Psoas muscle (tissue), 8 donors: ENCODE measurements around the gene HOXA4. TPM values are rescaled to one million over a fixed set of nuclear protein-coding genes. Genes with fewer than 3 reads are reported as not detected.

Experiments used
- ATAC-seq, 4 donors: fragments of 200-7000 bp; cut with Tn5 transposase; one replicate each; pipeline ENCODE4 v1.9.1; 2020; ENCODE audit warnings: moderate library complexity in 3 of 4, mild to moderate bottlenecking in 2 of 4
- DNase-seq, 2 donors: peaks; one replicate each; pipeline ENCODE4 v3.0.0-alpha.2; 2020
- H3K27ac ChIP-seq: fragments of 200-600 bp; one replicate; pipeline ENCODE4 v1.8.0; 2022
- H3K27me3 ChIP-seq, 3 donors: fragments of 200-600 bp in 1 of 3; one replicate each; pipeline versions ENCODE4 v1.6.1 to v1.8.0; 2013 to 2022; ENCODE audit warnings: low read length in 2 of 3, mild to moderate bottlenecking in 2 of 3, moderate library complexity in 1 of 3; ENCODE audit not compliant: insufficient read depth in 3 of 3
- H3K36me3 ChIP-seq, 2 donors: fragments of 200-600 bp in 1 of 2; one replicate each; pipeline versions ENCODE4 v1.6.1 to v1.8.0; 2013 to 2022; ENCODE audit warnings: low read depth in 1 of 2, mild to moderate bottlenecking in 1 of 2, moderate library complexity in 1 of 2; ENCODE audit not compliant: insufficient read depth in 1 of 2
- H3K4me1 ChIP-seq: fragments of 200-600 bp; one replicate; pipeline ENCODE4 v1.8.0; 2022
- H3K4me3 ChIP-seq: fragments of 200-600 bp; one replicate; pipeline ENCODE4 v1.8.0; 2022; ENCODE audit warnings: mild to moderate bottlenecking
- H3K9me3 ChIP-seq: fragments of 200-600 bp; one replicate; pipeline ENCODE4 v1.8.0; 2022
- CTCF ChIP-seq: fragments of 200-600 bp; IDR thresholded peaks from one replicate; pipeline ENCODE4 v1.8.0; 2022; ENCODE audit warnings: antibody characterized with exemption
- WGBS, 3 donors: extraction: QIAGEN DNeasy Blood & Tissue Kit; methylation state at CpG; one replicate each; pipeline versions ENCODE4 v1.1.6 to v1.1.7; 2013; 5-methylcytosine and 5-hydroxymethylcytosine counted together
- intact Hi-C, 2 donors: fragments of 100-400 bp; cut with DNase I; formaldehyde crosslinking; loops; one replicate each; pipeline versions ENCODE4 v1.11.0 to v1.14.2; 2022
- polyA plus RNA-seq, 3 donors: library from polyadenylated mRNA; stranded (reverse); fragments of 200-250 nt; gene quantifications; one replicate each; pipeline ENCODE4 v1.2.3, GENCODE V29; 2013
- total RNA-seq, 4 donors: library from RNA; stranded (reverse); fragmentation: NEBNext Ultra II Directional in 2 of 4; extraction: Animal tissue kit (Norgen Biotek cat#: 25700) in 2 of 4; gene quantifications; one replicate each; pipeline versions ENCODE4 v1.2.1 to v1.2.4, GENCODE V29; 2021 to 2023
- donor health status: healthy with polysubstance abuse.
- donor health status: DM: no; HTN: no; CAD: no; lungs with moderate emphysema.
- donor health status: Bipolar disorder and iron deficiency.
- donor health status: healthy.
- donor health status: DM: yes; HTN: yes; CAD: no.
- donor health status: DM: no; HTN: no; CAD: no.
- donor health status: DM: no; HTN: no; CAD: no.
- donor health status: DM: yes; HTN: yes; CAD: no.

The HOXA4 gene
- total and polyA plus RNA-seq, 7 donors: 6.8 to 20.8 (median 10.1) TPM

DNA sequence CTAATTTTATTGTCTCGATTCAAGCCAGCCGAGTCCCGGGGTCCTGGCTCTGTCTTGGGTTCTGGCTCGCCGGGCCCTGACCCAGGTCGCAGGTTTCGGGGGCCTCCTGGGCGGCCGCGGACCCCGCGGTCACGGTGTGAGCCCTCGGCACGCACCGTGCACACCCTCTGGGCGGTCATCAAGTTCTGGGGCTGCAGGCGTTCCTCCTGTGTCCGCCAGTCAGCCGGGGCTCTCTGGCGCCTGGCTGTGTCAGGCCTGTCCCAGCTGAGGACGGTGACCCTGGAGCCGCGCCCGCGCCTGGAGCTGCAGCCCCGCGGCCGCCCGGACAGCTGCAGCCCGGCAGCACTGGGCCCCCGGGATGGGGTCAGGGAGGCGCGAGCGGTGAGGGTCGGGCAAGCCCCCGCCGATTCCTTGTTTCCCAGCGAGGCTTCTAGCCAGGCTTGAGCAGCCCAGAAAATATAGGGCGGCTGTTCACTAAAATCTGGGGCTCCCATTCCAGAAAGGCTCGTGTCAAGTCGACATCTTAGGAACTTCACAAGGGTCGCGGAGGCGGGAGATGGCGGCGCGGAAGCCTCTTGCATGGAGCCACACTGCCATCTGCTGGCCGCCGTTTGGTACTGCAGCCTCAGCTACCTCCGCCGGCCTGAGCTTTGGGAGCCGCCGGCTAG lies 30.1 kb upstream of the HOXA4 start:
- Histone ChIP-seq H3K27me3 (no peaks in the 10 kb centered on the region), H3K4me3 (peak overlapping the region; percentile 79), H3K4me1 (peaks cover 19% of the 10 kb centered on the region), H3K9me3 (no peaks in the 10 kb centered on the region), H3K36me3 (no peaks in the 10 kb centered on the region), H3K27ac (peak overlapping the region; percentile 86)
- peak; percentile 83 to 93 for DNase-seq
- 1 to 2% (median 1%) methylated on average over 45 to 54 of the region's 54 CpGs for WGBS, 3 donors
- intact Hi-C loops: loop anchor here (2.0 to 10.0 kb wide), 9 partner anchors 308 to 1596 kb away; partner anchors contain the start of genes CBX3 (in 1 of the 2) and HNRNPA2B1 (in 1 of the 2)
- TF ChIP-seq CTCF: peak; percentile 100
- ATAC-seq: peak; percentile 64 to 77 (median 70)

GRCh38 chr7:27160145-27160545 lies 29.6 kb upstream of the HOXA4 start:
- Histone ChIP-seq H3K4me3 (peak overlapping the region; percentile 79), H3K4me1 (peaks cover 24% of the 10 kb centered on the region), H3K36me3 (no peaks in the 10 kb centered on the region), H3K27ac (peak overlapping the region; percentile 86), H3K9me3 (no peaks in the 10 kb centered on the region), H3K27me3 (no peaks in the 10 kb centered on the region)
- DNase-seq: peak in 1 of 2 donors; percentile 71
- no peak for TF ChIP-seq CTCF
- no peak for ATAC-seq
- WGBS, 3 donors: 57 to 62% (median 61%) methylated on average over 23 of the region's 23 CpGs
- intact Hi-C loops: loop anchor here (2.0 to 10.0 kb wide), 9 partner anchors 307 to 1595 kb away; partner anchors contain the start of genes CBX3 (in 1 of the 2) and HNRNPA2B1 (in 1 of the 2)

GRCh38 chr7:27159266-27160144 lies 28.9 kb upstream of the HOXA4 start:
- Histone ChIP-seq H3K9me3 (no peaks in the 10 kb centered on the region), H3K36me3 (no peaks in the 10 kb centered on the region), H3K27ac (peak overlapping the region; percentile 86), H3K27me3 (no peaks in the 10 kb centered on the region), H3K4me1 (peaks cover 25% of the 10 kb centered on the region), H3K4me3 (peak overlapping the region; percentile 79)
- peak in 1 of 2 donors; percentile 26 for DNase-seq
- WGBS, 3 donors: 82 to 85% (median 84%) methylated on average over 27 of the region's 27 CpGs
- no peak for TF ChIP-seq CTCF
- intact Hi-C loops: loop anchor here (2.0 to 10.0 kb wide), 11 partner anchors 307 to 1595 kb away; partner anchors contain the start of genes CBX3 (in 2 of the 2) and HNRNPA2B1 (in 2 of the 2)
- ATAC-seq: no peak

- no peak for ATAC-seq
- no peaks in the 10 kb centered on the region for H3K36me3 ChIP-seq
- no peaks in the 10 kb centered on the region for H3K9me3 ChIP-seq
- TF ChIP-seq CTCF: no peak
- WGBS, 3 donors: 73 to 88% (median 79%) methylated on average over 35 of the region's 35 CpGs
- H3K4me1 ChIP-seq: peaks cover 20% of the 10 kb centered on the region
- peak overlapping the region; percentile 49 for H3K27ac ChIP-seq
- intact Hi-C loops: loop anchor here (5.0 to 10.0 kb wide), 2 partner anchors 956 to 1274 kb away; partner anchors contain the start of genes CBX3 (in 1 of the 2) and HNRNPA2B1 (in 1 of the 2)
- H3K27me3 ChIP-seq: no peaks in the 10 kb centered on the region
- H3K4me3 ChIP-seq: no peak overlapping the region
- DNase-seq: peak in 1 of 2 donors; percentile 52
These were observed 28.1 kb upstream of the HOXA4 start for GRCh38 chr7:27158436-27159265.
